A673 (cell line): ENCODE data around the gene DKK1. TPM values are rescaled to one million over a fixed set of nuclear protein-coding genes. Genes with fewer than 3 reads are reported as not detected.

Experiments used
- BruUV-seq: library from RNA; stranded (reverse); fragments of 400-500 nt; replicated peaks from 2 replicates; lab custom pipeline; 2021; lab: Mats Ljungman, UMichigan
- CTCF ChIA-PET: fragments of 300-600 bp; sonication (Branson Sonifier 250); formaldehyde crosslinking; loops from one replicate; lab custom pipeline; 2022; ENCODE audit warnings: antibody characterized with exemption; lab: Charles Lee
- POLR2A ChIA-PET: fragments of 300-600 bp; sonication (Branson Sonifier 250); formaldehyde crosslinking; loops from one replicate; lab custom pipeline; 2022; ENCODE audit warnings: antibody characterized with exemption; ENCODE audit not compliant: low non-redundant PET; lab: Charles Lee
- DNase-seq: peaks from one replicate; pipeline ENCODE4 v3.0.0-alpha.2; 2015; ENCODE audit warnings: low spot score
- H3K27ac ChIP-seq: fragments of 200-600 bp; sonication (generic); 2 replicates; pipeline ENCODE4 v1.5.1; 2016; ENCODE audit warnings: mixed run types, low read depth, mild to moderate bottlenecking, mixed read lengths, antibody characterized with exemption, low read length; ENCODE audit not compliant: poor library complexity, severe bottlenecking
- H3K27me3 ChIP-seq: fragments of 200-600 bp; sonication (generic); replicated peaks from 2 replicates; pipeline ENCODE4 v1.6.1; 2017; ENCODE audit warnings: mixed run types, low read depth, mild to moderate bottlenecking, mixed read lengths, antibody characterized with exemption, low read length; ENCODE audit not compliant: insufficient read depth, poor library complexity
- H3K36me3 ChIP-seq: fragments of 200-600 bp; sonication (generic); 2 replicates; pipeline ENCODE4 v1.6.1; 2016; ENCODE audit warnings: mixed run types, mild to moderate bottlenecking, mixed read lengths, antibody characterized with exemption, low read length; ENCODE audit not compliant: insufficient read depth, poor library complexity, severe bottlenecking
- H3K4me1 ChIP-seq: fragments of 200-600 bp; sonication (generic); 2 replicates; pipeline ENCODE4 v1.6.1; 2017; ENCODE audit warnings: mixed run types, mild to moderate bottlenecking, mixed read lengths, antibody characterized with exemption, low read length; ENCODE audit not compliant: insufficient read depth, poor library complexity, severe bottlenecking
- H3K4me3 ChIP-seq: fragments of 200-600 bp; sonication (generic); 2 replicates; pipeline ENCODE4 v1.5.1; 2016; ENCODE audit warnings: low read depth, mixed run types, mild to moderate bottlenecking, mixed read lengths, low read length; ENCODE audit not compliant: poor library complexity, severe bottlenecking
- H3K9me3 ChIP-seq: fragments of 200-600 bp; sonication (generic); 2 replicates; pipeline ENCODE4 v1.6.1; 2016; ENCODE audit warnings: mixed run types, low read depth, mild to moderate bottlenecking, mixed read lengths, antibody characterized with exemption, low read length; ENCODE audit not compliant: poor library complexity, severe bottlenecking
- EZH2 ChIP-seq: fragments of 200-600 bp; sonication (generic); IDR thresholded peaks from 2 replicates; pipeline ENCODE4 v1.6.1; 2017; ENCODE audit warnings: borderline replicate concordance, low read depth, mild to moderate bottlenecking, mixed read lengths, antibody characterized with exemption, low read length; ENCODE audit not compliant: poor library complexity, severe bottlenecking
- intact Hi-C: fragments of 100-400 bp; cut with micrococcal nuclease; formaldehyde crosslinking; loops from one replicate; pipeline ENCODE4 v1.10.0; 2022; ENCODE audit not compliant: unreplicated experiment
- total RNA-seq: library from RNA; stranded (reverse); gene quantifications from 2 replicates; pipeline ENCODE4 v1.2.3, GENCODE V29; 2021
- TF ChIP-seq, protein P1 (sequence below): fragments of 300-800, 200-600 bp; sonication (generic); conservative IDR thresholded peaks from 2 replicates; pipeline ENCODE4 v1.5.1; 2017; ENCODE audit warnings: low read depth, mild to moderate bottlenecking, antibody characterized with exemption, low read length, moderate library complexity, mixed read lengths

DKK1 gene
- total RNA-seq, 1 experiment from 2014 or later: 1.3 TPM

DNA sequence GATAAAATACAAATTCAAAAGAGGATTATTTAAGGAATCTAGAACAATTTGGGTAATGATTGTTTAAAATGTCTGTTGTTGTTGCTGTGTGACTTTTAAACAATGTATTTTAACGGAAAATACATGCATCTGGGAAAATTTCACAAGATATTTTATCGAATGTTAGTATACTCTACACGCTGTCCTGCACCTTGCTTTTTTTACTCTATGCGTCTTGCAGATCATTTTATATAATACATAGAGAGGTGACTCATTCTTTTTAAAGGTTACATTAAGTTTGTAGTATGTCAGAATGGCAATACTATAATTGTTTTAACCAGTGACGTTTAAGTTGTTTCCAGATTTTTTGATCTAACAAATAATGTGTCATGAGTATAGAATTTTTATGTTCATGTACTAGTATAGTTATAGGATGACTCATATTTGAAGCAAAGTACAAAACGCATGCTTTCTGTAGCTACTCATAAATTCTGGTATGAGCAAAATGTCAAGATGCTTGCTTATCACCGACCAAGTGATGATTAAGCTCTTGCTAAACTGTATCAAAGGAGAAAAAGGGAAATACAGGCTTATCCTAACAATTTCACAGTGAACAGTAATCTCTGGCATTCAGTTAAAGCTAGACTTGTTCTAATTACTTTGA is 4.9 kb downstream of the DKK1 start:
- intact Hi-C loops: no loop called here
- H3K27me3 ChIP-seq: peaks cover 16% of the 10 kb centered on the region
- H3K4me1 ChIP-seq: peaks cover 4% of the 10 kb centered on the region
- ChIA-PET CTCF (no interaction called here), POLR2A (no interaction called here)
- H3K9me3 ChIP-seq: no peaks in the 10 kb centered on the region
- BruUV-seq: no TSS peak
- no peak overlapping the region for H3K4me3 ChIP-seq
- no peak overlapping the region for H3K27ac ChIP-seq
- H3K36me3 ChIP-seq: no peaks in the 10 kb centered on the region
- TF ChIP-seq, protein P1, sequence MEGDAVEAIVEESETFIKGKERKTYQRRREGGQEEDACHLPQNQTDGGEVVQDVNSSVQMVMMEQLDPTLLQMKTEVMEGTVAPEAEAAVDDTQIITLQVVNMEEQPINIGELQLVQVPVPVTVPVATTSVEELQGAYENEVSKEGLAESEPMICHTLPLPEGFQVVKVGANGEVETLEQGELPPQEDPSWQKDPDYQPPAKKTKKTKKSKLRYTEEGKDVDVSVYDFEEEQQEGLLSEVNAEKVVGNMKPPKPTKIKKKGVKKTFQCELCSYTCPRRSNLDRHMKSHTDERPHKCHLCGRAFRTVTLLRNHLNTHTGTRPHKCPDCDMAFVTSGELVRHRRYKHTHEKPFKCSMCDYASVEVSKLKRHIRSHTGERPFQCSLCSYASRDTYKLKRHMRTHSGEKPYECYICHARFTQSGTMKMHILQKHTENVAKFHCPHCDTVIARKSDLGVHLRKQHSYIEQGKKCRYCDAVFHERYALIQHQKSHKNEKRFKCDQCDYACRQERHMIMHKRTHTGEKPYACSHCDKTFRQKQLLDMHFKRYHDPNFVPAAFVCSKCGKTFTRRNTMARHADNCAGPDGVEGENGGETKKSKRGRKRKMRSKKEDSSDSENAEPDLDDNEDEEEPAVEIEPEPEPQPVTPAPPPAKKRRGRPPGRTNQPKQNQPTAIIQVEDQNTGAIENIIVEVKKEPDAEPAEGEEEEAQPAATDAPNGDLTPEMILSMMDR: no peak
- no peak for TF ChIP-seq EZH2
- peak; percentile 50 for DNase-seq

DNA sequence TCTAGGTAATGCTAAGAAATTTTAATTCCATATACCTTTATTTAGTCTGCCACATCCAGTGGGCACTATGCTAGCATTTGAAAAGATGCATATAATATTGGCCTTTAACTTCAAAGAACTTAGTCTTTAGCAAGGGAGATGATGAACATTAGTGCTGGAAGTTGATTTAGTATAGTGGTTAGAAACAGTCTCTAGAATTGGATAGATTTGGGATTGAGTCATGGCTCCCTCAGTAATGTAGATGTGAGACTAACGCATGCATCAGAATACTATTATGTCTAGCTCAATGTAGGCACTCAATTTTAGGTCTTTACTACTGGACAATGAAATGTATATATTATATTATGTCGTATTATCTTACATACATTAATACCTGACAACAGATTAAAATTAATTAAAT is 5.8 kb downstream of the DKK1 start:
- Histone ChIP-seq H3K9me3 (no peaks in the 10 kb centered on the region), H3K4me3 (no peak overlapping the region), H3K27me3 (peaks cover 7% of the 10 kb centered on the region), H3K36me3 (no peaks in the 10 kb centered on the region), H3K4me1 (peaks cover 4% of the 10 kb centered on the region), H3K27ac (no peak overlapping the region)
- intact Hi-C loops: no loop called here
- TF ChIP-seq EZH2: no peak
- TF ChIP-seq, protein P1: no peak
- no TSS peak for BruUV-seq
- ChIA-PET CTCF (no interaction called here), POLR2A (no interaction called here)
- no peak for DNase-seq

DNA sequence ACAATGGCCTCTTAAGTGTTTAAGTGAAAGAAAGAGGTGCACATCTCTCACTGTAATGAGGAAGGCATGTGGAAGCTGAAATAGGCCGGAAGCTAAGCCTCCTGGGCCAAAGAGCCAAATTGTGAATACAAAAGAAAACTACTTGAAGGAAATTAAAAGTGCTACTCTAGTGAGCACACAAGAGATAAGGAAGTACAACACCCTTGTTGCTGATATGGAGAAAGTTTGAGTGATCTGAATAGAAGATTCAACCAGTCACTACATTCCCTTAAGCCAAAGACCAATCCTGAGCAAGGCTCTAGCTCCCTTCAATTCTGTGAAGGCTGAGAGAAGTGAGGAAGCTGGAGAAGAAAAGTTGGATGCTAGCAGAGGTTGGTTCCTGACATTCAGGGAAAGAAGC is 8.2 kb downstream of the DKK1 start:
- Histone ChIP-seq H3K27me3 (no peaks in the 10 kb centered on the region), H3K36me3 (no peaks in the 10 kb centered on the region), H3K27ac (no peak overlapping the region), H3K4me1 (peaks cover 4% of the 10 kb centered on the region), H3K9me3 (no peaks in the 10 kb centered on the region), H3K4me3 (no peak overlapping the region)
- intact Hi-C loops: no loop called here
- TF ChIP-seq EZH2: no peak
- TF ChIP-seq, protein P1: no peak
- DNase-seq: no peak
- POLR2A ChIA-PET: no interaction called here
- CTCF ChIA-PET: interaction anchor here (0.6 kb wide), 1 partner anchor 9 kb away, joined by 4 read pairs; no protein-coding TSS in a partner anchor
- no TSS peak for BruUV-seq
